Stimulated activated CD4-positive, alpha-beta T cell treated with anti-CD3 and anti-CD28 coated beads, Interleukin-15, amount 100 ng/mL, for 24 hours (primary cell): ENCODE data around the gene REEP6.
A peak's percentile ranks its signal among the peaks of the same experiment; 100 is the strongest.
"Not testable (repeated sequence)": the region's sequence is repeated elsewhere in the genome, so short reads cannot be mapped to it uniquely, and the experiment has no call there.

ENCODE experiments used
- DNase-seq: peaks from one replicate; pipeline ENCODE4 v3.0.0-alpha.2; 2020

The REEP6 gene

DNA sequence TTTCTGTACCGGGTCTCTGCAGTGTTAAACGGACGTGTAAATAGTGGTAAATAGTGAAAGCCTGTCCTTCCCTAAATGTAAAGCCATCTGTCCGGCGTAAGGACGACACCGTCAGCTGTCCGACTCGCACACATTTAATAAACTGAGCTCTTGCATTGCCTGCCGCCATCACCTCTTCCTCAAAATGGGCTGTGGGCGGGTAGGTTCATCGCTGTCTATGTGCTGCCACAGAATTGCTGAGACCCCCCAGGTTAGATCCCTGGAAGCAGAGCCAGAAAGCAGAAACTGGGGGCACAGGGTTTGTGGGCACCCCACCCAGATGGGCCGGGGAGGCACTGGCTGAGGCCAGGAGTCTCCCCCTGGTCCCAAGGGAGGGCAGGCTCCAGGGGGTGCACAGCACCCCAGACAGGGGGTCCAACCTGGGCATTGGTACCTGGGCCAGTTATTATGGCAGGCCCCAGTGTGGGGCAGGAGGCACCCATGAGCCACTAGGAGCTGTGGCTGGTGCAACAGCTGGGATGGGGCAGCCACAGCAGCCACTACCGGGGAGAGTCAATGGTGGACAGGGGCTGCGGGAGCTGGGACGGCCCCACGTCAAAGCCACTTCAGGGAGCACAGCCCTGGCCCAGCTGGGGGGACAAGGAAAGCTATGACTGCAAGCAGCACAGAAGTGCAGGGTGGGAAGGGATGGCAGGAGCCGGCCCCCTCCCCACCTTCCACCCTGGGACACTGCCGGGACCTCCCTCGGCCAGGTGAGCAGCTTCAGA is 17.7 kb upstream of the REEP6 start:
- no peak for DNase-seq

DNA sequence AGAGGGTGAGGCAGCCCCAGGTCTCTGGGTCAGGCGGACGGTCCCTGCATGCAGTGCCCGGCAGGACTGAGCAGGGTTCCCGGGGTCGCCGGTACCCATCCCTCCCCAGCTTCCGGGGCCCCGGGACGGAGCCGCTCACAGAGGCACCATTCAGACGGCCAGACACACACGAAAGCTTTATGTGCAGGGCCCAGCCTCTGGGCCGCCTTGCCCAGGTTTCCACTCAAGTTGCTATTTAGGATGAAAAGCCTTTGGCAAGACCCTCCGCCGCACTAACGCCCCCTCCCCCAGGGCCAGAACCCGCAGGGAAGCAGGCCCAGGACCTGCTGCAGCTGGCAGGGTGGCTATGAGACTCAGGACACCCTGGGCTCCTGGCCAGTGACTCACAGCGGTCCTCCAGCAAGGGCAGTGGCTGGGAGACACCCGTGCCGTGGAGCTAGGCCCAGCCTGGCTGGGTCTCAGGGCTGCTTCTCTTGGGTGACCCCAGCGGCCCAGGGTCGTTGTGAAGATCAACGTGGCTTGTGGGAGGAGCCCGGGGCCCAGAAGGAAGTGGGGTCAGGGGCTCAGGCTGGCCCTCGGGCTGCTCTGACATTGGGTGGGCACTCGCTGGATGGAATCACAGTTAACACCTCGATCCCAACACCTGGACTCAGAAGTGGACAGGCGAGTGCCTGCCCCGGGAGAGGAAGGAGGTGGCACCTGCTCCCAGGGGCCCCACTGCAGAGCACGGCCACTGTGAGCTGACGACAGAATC is 16.8 kb upstream of the REEP6 start:
- no peak for DNase-seq

DNA sequence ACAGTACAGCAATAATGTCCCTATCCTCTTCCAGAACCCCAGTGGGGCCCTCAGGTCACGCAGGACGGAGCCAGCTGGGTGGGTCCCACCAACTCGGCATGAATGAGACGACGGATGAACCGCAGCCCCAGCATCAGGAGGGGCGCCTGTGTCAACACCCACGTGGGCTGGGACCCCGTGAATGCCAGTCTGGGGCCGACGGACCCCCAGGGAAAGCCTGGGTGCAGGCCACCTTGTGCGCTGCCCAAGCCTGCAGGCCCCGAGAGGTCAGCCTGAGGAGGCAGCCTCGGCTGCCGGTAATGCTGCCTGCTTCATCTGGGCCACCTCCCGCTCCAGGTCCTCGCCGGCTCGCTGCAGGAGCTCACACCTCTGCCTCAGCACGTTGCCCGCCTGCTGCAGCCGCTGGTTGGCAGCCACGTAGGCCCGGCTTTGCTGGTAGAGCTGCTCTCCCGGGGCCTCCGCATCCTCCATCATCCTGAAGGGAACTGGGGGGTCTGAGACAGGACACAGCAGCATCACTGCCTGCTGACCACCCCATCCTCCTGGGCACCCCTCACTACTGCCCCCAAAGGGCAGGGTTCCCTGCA is 16.1 kb upstream of the REEP6 start:
- DNase-seq = no peak

DNA sequence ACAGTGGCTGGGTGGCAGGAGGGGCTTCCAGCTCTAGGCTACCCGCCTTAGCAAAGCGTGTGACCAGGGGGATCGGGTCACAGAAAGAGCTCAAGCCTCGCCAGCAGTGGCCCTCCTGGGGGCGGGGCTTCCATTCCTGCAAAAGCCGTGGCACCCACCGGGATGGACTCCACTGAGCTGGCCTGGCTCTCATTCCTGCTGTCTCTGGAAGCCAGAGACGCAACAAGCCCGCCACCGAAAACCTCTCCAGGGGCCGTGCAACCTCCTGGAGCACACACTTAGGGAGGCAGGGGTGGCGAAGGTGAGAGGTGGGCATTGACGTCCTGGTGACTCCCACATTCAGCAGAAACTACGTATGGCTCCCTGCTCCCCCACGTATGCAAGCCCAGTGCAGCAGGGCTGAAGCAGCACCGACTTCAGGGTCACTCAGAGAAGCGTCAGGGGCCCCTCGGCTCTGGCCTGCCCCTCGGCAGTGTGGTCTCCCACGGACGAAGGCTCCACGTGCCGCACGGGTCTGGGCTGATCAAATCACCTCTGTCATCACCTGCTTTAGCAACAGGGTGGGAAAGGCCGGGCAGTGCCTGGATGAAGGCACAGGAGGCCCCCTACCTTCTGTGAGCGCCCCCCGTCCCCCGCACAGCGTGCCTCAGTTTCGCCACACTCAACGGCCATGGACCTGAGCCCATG is 15.1 kb upstream of the REEP6 start:
- no peak for DNase-seq

DNA sequence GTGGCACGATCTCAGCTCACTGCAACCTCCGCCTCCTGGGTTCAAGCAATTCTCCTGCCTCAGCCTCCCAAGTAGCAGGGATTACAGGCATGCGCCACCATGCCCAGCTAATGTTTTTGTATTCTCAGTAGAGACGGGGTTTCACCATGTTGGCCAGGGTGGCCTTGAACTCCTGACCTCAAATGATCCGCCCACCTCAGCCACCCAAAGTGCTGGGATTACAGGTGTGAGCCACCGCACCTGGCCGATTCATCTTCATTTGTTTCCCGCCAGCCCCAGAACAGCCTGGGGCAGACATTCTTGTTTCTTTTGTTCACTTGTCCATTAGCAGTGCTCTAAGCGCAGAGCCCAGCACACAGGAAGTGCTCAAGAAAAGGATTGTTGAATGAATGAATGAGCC is 13.9 kb upstream of the REEP6 start:
- not testable (repeated sequence) for DNase-seq

DNA sequence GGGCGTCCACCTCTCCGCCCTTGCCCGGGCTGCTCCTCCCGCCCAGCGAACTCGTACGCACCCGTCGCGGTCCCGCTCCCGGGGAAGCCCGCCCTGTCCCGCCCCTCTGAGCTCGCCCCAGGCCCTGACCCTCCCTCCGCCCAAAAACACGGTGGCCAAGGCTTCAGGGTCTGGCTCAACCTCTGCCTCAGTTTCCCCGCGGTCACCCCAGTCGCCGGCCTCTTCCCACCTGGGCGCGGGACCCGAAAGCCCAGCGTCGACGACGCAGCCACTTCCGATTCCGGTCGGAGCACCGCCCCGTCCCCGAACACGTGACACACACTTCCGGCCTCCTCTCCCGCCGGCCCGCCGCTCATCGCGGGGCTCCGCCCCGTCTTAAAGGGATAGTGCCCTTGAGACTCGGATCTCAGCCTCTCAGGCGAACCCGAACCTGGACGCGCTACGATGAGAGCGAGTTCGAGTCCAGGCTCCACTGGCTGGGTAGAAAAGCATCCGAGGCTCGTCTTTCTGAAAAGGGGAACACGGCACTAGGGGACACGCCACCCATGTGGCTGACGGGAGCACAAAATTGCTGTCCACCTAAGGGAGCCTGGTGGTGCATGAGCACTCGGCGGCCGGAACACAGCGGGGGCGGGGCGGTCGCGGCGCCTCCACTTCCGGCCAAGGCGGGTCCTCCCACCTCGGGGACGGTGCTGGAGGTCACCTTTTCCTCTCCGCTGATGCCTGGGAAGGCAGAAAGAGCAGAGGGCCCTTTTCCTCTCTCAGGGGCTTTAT is 11.9 kb upstream of the REEP6 start, which contains the start of gene C19orf25:
C19orf25 (minus strand) TSS at position 282 of the 774 bp plus-strand sequence. CDS start 312 bp downstream, outside the sequence.
- peak; percentile 96 for DNase-seq

DNA sequence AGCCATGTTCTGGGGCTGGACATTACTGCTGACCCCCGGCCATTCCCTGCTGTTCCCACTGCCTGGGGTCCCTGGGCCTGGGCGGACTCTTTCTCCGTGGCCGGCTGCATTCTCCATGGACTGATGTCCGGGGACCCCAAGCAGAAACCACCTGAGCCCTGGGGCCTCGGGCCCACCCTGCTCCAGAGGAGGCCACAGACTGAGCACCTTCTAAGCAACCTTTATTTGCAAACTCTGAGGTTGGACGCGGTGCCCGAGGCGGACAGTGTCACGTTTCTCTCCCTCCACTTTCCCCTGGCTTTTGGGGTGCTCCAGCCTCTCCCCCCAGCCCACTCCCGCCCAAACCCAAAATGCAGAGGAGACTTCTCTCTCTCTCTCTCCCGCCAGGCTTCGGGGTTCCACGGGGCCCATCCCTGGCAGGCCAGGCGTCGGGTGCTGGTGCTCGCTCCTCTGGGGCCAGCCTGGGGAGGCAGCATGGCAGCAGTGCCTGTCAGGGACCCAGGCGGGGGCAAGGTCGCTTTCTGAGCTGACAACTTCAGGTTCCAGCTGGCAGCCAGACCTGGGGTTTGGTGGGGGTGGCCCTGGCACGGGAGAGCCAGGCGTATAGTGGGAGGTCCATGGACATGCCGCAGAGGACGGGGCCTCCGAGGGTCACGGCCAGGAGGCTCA is 9.6 kb upstream of the REEP6 start:
- DNase-seq = no peak

DNA sequence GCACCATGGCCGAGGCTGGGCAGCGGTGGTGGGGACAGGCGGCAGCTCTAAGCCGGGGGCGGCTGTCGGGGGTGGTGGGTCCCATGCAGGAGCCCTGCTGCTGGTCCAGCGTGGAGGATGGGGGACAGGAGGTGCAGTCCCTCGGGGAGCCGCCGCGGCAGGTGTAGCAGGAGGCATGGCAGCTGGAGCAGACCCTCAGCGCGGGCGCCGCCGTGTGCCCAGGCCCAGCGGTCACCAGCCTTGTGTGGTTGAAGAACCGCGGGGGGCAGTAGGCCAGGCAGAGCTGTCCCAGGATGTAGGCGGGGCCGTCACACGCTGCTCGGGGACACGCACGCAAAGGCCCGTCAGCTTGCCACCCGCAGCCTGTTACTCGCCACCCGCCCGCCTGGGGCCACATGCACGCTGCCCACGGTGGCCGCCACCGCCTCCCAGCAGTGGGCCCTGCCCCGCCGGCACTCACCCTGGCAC is 9.1 kb upstream of the REEP6 start:
- no peak for DNase-seq

DNA sequence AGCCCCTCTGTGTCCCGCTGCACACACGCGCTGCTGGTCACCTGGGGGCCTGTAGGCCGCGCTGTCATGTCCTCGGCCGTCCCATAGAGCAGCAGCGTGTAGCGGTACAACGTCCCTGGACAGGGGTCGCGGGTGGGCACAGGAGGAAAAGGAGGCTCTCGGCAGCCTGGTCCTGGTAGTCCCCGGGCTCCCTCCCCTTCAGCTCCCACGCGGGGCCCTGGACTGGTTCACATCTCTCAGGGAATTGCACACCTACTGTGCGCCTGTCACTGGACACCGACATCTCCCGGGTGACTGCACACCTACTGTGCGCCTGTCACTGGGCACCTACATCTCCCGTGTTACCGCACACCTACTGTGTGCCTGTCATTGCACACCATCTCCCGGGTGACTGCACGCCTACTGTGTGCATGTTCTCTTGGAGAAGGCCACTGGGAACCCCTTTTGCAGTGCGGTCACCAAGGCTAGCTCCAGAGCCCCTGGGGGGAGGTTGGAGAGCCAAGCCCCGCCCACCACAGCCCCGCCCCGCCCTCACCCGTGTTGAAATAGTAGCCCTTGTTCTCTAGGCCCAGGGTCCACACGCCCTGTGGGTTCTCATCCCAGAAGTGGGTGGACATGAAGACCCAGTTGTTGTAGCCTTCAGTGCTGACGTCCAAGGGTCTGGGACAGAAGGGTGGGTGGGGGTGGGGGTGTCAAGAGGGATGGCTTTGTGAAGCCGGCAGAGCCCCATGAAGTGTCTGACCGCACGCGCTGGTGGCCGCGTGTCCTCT is 8.4 kb upstream of the REEP6 start:
- no peak for DNase-seq

DNA sequence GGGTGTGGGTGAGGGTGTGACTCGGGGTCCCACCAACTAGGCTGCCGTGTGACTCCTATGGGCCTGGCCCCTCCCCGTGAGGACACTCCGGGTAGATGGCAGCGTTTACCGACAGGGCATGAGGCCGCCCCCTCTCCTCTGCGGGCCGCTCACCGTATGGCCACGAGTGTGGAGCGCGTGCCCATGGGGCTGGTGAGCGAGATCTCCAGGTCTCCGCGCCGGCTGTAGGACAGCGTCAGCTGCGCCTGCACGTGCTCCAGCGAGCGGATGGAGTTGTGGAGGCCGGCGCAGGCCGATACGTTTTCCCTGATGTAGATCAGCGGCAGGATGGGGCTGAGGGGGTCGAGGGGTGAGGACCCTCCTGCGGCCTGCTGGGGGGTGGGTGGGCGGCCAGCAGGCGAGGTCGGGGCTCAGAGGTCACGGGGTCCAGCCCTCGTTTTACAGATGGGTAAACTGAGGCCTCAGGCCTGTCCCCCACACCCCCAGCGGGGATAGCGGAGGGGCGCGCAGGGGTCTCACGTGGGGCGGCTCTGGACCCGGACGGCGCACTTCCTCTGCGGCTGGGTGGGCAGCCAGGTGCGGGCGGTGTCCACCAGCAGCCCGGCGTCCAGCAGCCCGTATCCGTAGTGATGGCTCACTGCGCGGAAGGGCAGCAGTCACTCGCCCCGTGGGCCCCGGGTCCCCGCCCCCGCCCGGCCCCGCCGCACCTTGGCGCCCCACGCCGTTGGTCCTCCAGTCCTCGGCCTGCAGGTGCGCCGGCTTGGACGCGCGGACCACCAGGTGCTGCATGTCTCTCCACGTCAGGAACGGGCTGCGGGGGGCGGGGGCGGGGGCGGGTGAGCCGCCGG is 7.6 kb upstream of the REEP6 start:
- DNase-seq = no peak

DNA sequence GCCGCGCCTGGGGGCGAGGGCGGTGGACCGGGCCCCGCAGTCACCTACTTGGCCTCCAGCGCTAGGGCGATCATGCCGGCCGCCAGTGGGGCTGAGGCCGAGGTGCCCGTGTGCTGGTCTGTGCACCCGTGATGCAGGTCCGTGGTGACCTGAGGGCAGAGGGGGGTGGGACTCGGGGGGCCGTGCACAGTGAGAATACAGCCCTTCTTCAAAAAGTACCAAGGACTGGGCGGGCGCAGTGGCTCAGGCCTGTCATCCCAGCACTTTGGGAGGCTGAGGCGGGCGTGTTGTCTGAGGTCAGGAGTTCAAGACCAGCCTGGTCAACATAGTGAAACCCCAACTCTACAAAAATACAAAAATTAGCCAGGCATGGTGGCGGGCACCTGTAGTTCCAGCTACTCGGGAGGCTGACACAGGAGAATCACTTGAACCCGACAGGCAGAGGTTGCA is 7.0 kb upstream of the REEP6 start:
- no peak for DNase-seq

DNA sequence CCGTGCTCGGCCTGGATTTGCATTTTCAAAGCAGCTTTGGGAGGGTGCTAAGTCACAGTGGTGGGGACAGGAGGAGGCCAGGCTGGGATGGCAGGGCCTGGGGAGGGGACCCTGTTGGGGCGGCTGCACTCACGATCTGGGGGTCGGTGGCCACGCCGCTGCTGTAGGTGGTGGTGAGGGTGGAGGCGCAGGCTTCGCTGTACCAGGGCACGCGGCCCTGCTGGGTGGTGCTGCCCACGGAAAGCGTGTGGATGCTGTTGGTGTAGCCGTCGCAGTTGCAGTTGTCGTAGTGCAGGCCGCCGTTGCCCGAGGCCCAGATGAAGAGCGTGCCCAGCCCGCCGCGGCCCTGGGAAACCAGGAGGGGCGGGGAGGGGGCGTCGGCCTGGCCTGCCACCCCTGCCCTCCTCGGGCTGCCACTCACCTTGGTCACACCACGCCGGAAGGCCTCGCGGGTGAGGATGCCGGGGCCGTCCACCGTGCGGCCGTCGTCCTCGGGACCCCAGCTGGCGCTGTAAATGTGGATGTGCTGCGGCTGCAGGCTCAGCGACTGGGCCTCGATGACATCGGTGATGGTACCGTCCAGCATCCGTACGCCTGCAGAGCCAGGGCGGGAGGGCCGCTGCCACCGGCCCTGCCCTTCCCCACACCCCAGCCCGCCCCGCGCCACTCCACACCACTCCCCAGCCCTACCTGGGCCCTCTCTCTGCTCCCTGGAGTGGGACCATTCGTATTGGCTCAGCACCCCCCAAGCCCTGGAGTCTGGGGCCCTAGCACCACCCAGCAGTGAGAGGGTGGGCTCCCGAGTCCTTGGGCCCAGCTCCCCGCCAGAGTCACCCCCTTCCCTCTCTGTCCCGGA is 4.0 kb upstream of the REEP6 start:
- no peak for DNase-seq

DNA sequence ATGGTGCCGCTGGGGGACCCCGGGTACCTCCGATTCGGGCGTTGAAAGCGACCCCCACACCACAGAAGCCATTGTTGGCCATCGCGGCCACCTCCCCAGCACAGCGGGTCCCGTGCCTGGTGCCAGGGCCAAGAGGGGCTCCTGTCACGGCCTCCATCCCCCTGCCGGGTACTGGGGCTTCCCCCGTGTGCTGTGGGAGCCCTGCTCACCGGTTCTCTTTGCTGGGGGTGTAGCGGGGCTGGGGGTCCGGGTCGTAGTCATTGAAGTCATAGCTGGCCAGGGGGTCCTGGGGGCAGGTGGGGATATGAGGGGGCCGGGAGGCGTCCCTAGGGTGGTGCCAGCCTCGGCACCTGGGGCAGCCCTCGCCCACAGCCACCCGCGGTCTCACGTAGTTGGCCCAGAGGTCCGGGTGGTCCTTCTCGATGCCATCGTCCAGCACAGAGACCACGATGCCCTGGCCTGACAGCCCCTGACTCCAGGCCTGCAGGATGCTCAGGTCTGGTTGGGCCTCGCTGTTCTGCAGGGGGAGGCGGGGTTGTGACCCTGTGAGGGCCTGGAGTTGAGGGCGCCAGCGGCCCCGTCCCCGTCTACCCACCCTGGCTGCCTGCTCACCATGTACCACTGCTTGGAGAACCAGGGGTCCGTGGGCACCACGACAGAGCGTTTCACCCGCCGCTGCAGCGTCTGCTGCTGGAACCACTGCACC is 3.3 kb upstream of the REEP6 start:
- DNase-seq = no peak

DNA sequence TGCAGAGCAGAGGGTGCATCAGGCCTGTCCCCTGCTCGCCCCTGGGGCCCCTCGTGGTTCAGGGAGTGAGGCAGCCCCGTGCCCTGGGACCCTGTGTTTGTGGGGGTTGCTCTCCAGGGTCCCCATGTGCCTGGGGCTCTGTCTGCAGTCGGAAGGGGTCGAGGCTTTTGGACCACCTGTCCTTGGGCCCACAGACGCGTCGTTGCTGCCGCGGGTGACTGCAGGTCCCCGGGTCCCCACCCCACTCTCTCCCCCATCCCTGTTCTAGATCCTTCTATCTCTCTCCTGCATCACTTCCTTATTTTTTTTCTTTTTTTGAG is 2.7 kb upstream of the REEP6 start:
- DNase-seq = no peak

DNA sequence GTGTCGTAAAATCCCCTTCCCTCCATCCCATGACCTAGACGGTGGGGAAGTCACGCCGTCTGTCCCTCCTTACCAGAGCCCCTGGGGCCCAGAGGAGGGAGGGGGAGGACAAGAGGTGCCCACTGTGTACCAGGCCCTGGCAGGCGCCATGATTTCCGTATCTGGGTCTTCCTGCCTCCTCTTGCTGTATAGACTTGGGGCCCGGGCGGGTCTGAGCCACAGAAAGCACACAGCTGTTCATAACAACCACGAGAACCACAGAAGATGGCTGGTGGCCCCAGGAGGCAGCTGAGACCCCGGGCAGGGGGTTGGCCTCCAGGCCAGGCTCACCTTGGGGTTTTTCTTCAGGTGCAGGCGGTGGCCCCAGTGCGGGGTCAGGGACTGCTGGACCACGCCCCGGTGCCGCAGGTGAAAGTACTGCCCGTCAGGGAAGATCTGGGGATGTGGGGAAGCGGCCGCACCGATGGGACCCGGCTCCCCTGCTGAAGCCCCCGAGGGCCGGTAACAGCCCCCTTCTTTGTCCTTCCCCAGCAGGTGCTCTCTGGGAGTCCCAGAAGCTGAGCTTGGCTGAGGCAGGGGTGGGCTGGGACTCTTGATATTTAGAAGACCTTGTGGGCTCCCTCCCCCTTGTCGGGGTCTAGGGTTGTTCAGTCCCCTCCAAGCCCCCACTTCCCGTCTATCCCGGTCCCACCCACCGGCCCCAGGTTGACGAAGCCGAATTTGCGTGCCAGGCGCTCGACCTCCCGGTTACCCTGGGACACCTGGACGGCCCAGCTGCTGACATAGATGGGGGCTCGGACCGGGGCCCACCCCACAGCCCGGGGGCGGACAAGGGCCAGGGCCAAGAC is 1.3 kb upstream of the REEP6 start:
- DNase-seq = no peak

DNA sequence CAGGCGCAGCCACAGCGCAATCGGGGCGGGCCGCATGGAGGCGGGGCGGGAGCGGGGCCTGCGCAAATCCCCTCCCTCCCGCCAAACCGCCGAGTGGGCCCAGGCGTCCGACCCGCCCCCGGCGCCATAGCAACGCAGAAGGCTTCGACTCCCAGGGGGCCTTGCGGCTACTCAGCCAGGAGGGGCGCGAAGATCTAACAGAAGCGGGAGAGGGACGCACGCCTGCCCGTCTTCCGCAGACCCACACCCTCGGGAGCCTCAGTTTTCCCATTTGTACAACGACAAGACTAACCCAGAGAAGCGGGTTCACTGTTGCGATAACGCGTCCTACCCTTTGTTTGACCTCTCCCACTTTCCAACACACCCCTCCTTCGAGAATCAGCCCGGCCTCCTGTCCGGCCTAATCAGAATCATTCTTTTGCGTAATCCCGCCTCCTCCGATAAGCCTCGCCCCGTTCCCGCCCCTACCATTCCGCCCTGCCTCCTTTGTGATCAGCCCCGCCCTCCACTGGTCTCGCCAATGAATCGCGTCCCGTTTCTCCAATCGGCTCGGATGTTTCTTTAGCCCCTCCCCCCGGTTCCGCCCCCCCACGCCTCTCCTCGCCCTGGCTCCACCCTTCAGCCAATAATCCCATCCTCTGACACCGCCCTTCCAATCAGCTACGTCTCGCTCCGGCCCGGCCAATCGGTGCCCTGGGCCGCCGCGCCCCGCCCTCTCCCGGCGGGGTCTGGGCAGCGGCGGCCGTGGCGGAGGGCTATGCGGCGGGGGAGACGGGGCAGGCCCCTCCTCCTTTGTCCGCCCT is 469 bp upstream of the REEP6 start, which contains the start of gene PCSK4:
PCSK4 (minus strand) TSS at position 40 of the 803 bp plus-strand sequence; CDS start at position 36, 4 bp downstream.
- peak; percentile 98 for DNase-seq

DNA sequence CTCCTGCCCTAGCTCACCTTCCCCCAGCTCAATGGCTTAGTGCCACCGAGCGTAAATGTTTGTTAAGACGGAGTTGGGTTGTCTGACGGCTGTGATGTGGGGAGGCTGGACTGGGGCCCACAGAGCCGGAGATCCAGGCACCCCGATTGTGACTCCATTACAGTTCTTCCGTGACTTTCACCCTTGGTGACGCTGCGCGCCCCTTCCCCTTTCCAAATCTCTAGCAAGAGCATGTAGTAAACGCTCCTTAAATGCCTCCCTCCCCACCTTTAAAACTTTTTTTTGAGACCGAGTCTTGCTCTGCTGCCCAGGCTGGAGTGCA is 829 bp downstream of the REEP6 start:
- no peak for DNase-seq
